ENCODE data around the gene AHNAK. TPM values are rescaled to one million over a fixed set of nuclear protein-coding genes. Genes with fewer than 3 reads are reported as not detected.

AHNAK gene
- total and polyA plus RNA-seq, 4 donors, result 22.6 to 110 (median 38.1) TPM

DNA sequence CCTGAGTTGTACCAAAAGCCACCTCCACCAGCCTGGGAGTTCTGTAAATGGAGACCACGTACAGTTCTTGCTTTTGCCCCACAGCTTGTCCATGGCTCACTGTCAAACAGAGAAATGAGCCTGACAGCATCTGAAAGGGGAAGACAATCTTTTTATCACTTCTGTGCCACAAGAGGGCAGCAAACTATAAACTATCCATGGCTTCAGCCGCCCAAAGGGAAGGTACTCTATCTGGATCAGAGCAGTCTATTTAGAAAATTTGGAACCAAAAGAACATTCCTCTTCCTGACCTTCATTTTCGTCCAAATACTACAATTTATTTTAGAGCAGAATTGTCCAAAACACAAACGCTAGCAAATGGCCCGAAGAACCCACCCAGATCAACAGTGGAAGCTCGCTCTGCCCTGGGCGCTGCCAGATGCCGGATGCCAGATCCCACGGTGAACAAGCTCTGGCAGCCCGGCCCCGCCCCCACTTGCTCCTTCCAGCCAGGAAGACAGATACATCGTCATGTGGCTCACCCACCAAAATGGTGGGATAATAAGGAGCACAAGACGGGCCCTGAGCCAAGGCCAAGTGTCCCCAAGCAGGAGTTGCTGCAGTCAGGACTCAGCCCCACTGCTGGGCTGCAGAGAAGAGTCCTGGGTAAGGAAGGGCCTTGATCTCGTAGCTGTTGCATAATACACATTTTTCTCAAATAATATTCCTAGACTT, 151.6 kb downstream of the AHNAK start:
- H3K4me1 ChIP-seq (ENCODE audit: control insufficient read depth in 4 of 4, insufficient read depth in 4 of 4, low read length in 3 of 4), result peaks cover 6 to 26% (median 13%) of the 10 kb centered on the region in 4 donors
- no peaks in the 10 kb centered on the region for H3K27me3 ChIP-seq (ENCODE audit: control insufficient read depth in 4 of 4, insufficient read depth in 4 of 4, low read length in 3 of 4)
- peak overlapping the region in 1 of 2 donors; percentile 6 for H3K27ac ChIP-seq (ENCODE audit: low read depth in 1 of 2, low read length in 2 of 2)
- TF ChIP-seq TAF1 (conservative IDR thresholded peaks at IDR 0.05) (no peak), RAD21 (IDR thresholded peaks at IDR 0.05) (peak; percentile 93 to 95), SP1 (IDR thresholded peaks at IDR 0.05) (peak; percentile 47), HNF4A (conservative IDR thresholded peaks at IDR 0.05) (peak in 1 of 2 donors; percentile 4), YY1 (IDR thresholded peaks at IDR 0.05) (no peak), NR2F2 (IDR thresholded peaks at IDR 0.05) (peak; percentile 40)
- TF ChIP-seq, protein P1, sequence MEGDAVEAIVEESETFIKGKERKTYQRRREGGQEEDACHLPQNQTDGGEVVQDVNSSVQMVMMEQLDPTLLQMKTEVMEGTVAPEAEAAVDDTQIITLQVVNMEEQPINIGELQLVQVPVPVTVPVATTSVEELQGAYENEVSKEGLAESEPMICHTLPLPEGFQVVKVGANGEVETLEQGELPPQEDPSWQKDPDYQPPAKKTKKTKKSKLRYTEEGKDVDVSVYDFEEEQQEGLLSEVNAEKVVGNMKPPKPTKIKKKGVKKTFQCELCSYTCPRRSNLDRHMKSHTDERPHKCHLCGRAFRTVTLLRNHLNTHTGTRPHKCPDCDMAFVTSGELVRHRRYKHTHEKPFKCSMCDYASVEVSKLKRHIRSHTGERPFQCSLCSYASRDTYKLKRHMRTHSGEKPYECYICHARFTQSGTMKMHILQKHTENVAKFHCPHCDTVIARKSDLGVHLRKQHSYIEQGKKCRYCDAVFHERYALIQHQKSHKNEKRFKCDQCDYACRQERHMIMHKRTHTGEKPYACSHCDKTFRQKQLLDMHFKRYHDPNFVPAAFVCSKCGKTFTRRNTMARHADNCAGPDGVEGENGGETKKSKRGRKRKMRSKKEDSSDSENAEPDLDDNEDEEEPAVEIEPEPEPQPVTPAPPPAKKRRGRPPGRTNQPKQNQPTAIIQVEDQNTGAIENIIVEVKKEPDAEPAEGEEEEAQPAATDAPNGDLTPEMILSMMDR (IDR thresholded peaks at IDR 0.05; ENCODE audit: low read depth, low read length, missing input control), result peak; percentile 72
- peak; percentile 52 for DNase-seq (ENCODE audit: low spot score)
- peak overlapping the region in 2 of 3 donors; percentile 21 to 35 for H3K4me3 ChIP-seq (ENCODE audit: low read depth in 1 of 3, low read length in 3 of 3)
- peak overlapping the region in 1 of 2 donors; percentile 5 for H3K9ac ChIP-seq (ENCODE audit: low read depth in 1 of 2, low read length in 2 of 2)
- H3K36me3 ChIP-seq (ENCODE audit: control insufficient read depth in 4 of 4, insufficient read depth in 3 of 4, low read depth in 1 of 4, low read length in 3 of 4), result no peaks in the 10 kb centered on the region
- no peaks in the 10 kb centered on the region for H3K9me3 ChIP-seq (ENCODE audit: control insufficient read depth in 4 of 4, low read length in 3 of 4)
- WGBS, result 11% methylated on average over 14 of the region's 14 CpGs

- H3K9ac ChIP-seq (ENCODE audit: low read depth in 1 of 2, low read length in 2 of 2), result no peak overlapping the region
- no peak for DNase-seq (ENCODE audit: low spot score)
- no peaks in the 10 kb centered on the region for H3K36me3 ChIP-seq (ENCODE audit: control insufficient read depth in 4 of 4, insufficient read depth in 3 of 4, low read depth in 1 of 4, low read length in 3 of 4)
- no peaks in the 10 kb centered on the region for H3K27me3 ChIP-seq (ENCODE audit: control insufficient read depth in 4 of 4, insufficient read depth in 4 of 4, low read length in 3 of 4)
- H3K9me3 ChIP-seq (ENCODE audit: control insufficient read depth in 4 of 4, low read length in 3 of 4), result no peaks in the 10 kb centered on the region
- no peak overlapping the region for H3K27ac ChIP-seq (ENCODE audit: low read depth in 1 of 2, low read length in 2 of 2)
- TF ChIP-seq FOXA2 (IDR thresholded peaks at IDR 0.05) (no peak), TAF1 (conservative IDR thresholded peaks at IDR 0.05) (no peak), NR2F2 (IDR thresholded peaks at IDR 0.05) (no peak), RAD21 (IDR thresholded peaks at IDR 0.05) (no peak), ATF3 (IDR thresholded peaks at IDR 0.05) (no peak), GABPA (IDR thresholded peaks at IDR 0.05 in 1 of 2, conservative IDR thresholded peaks at IDR 0.05 in 1 of 2) (no peak), REST (IDR thresholded peaks at IDR 0.05) (no peak), YY1 (IDR thresholded peaks at IDR 0.05) (no peak), HNF4G (IDR thresholded peaks at IDR 0.05) (no peak), RXRA (IDR thresholded peaks at IDR 0.05) (no peak)
- TF ChIP-seq, protein P1 (IDR thresholded peaks at IDR 0.05; ENCODE audit: low read depth, low read length, missing input control), result no peak
- TF ChIP-seq, protein P2, sequence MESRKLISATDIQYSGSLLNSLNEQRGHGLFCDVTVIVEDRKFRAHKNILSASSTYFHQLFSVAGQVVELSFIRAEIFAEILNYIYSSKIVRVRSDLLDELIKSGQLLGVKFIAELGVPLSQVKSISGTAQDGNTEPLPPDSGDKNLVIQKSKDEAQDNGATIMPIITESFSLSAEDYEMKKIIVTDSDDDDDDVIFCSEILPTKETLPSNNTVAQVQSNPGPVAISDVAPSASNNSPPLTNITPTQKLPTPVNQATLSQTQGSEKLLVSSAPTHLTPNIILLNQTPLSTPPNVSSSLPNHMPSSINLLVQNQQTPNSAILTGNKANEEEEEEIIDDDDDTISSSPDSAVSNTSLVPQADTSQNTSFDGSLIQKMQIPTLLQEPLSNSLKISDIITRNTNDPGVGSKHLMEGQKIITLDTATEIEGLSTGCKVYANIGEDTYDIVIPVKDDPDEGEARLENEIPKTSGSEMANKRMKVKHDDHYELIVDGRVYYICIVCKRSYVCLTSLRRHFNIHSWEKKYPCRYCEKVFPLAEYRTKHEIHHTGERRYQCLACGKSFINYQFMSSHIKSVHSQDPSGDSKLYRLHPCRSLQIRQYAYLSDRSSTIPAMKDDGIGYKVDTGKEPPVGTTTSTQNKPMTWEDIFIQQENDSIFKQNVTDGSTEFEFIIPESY (IDR thresholded peaks at IDR 0.05), result no peak
- WGBS, result 67% methylated on average over 5 of the region's 5 CpGs
- H3K4me1 ChIP-seq (ENCODE audit: control insufficient read depth in 4 of 4, insufficient read depth in 4 of 4, low read length in 3 of 4), result peaks cover 6 to 22% (median 13%) of the 10 kb centered on the region in 4 donors
- no peak overlapping the region for H3K4me3 ChIP-seq (ENCODE audit: low read depth in 1 of 3, low read length in 3 of 3)
These were observed 152.9 kb downstream of the AHNAK start for GRCh38 chr11:62393735-62394134.
